Upper lobe of left lung (tissue), 4 donors: ENCODE results near the gene PRPF40A.

Experiments
- POLR2A ChIP-seq, 4 donors: fragments of 450-650 bp; IDR thresholded peaks; one replicate each; pipeline ENCODE4 v1.5.1; 2016 to 2017; ENCODE audit warnings: antibody characterized with exemption in 4 of 4, mild to moderate bottlenecking in 2 of 4
- TF ChIP-seq, protein P1 (sequence below), 6 experiments: fragments of 450-650 bp in 4 of 6; fragments of 200-600 bp in 2 of 6; sonication (generic) in 2 of 6; IDR thresholded peaks; one replicate each; pipeline ENCODE4 v1.5.1; 2016 to 2019; ENCODE audit warnings: antibody characterized with exemption in 6 of 6

DNA sequence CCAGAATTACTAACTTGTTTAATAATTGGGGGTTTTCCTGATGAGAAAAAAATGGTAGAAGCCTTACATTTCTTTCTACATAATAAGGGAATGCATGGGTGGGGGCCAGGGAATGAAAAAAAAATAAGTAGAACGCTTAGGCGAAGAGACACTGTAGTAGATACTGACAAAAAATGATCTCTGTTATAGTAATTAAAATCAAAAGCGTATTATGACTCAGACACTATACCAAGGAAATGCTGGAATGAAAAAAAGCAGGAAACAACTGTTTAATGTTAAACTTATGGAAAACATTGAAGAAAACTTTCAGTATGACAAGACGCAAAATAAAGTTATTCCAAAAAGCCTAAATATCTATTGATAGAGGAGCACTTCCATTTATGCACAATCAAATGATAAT lies 42.9 kb downstream of the PRPF40A start:
- TF ChIP-seq POLR2A (IDR thresholded peaks at IDR 0.05) = no peak
- TF ChIP-seq, protein P1, sequence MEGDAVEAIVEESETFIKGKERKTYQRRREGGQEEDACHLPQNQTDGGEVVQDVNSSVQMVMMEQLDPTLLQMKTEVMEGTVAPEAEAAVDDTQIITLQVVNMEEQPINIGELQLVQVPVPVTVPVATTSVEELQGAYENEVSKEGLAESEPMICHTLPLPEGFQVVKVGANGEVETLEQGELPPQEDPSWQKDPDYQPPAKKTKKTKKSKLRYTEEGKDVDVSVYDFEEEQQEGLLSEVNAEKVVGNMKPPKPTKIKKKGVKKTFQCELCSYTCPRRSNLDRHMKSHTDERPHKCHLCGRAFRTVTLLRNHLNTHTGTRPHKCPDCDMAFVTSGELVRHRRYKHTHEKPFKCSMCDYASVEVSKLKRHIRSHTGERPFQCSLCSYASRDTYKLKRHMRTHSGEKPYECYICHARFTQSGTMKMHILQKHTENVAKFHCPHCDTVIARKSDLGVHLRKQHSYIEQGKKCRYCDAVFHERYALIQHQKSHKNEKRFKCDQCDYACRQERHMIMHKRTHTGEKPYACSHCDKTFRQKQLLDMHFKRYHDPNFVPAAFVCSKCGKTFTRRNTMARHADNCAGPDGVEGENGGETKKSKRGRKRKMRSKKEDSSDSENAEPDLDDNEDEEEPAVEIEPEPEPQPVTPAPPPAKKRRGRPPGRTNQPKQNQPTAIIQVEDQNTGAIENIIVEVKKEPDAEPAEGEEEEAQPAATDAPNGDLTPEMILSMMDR (IDR thresholded peaks at IDR 0.05) = no peak
